T-helper 1 cell treated with Interleukin-12 subunit alpha and Interleukin-12 subunit beta and Interleukin-4 antibody, amounts not matched to agents 30 μg/mL and 1 μg/mL, for 36 hours (primary cell): ENCODE data around the gene UBE2D3.
A peak's percentile ranks its signal among the peaks of the same experiment; 100 is the strongest.

ENCODE experiments used
- H3K27ac Mint-ChIP-seq: one replicate; pipeline ENCODE4 v1.8.0; 2021; ENCODE audit warnings: mild to moderate bottlenecking, mixed read lengths
- H3K27me3 Mint-ChIP-seq: one replicate; pipeline ENCODE4 v1.8.0; 2021; ENCODE audit warnings: low read depth, mixed read lengths
- H3K36me3 Mint-ChIP-seq: one replicate; pipeline ENCODE4 v1.8.0; 2021; ENCODE audit warnings: low read depth, mixed read lengths
- H3K4me1 Mint-ChIP-seq: one replicate; pipeline ENCODE4 v1.8.0; 2021; ENCODE audit warnings: low read depth, mixed read lengths
- H3K4me3 Mint-ChIP-seq: one replicate; pipeline ENCODE4 v1.8.0; 2021; ENCODE audit warnings: mild to moderate bottlenecking, moderate library complexity, mixed read lengths
- H3K9me3 Mint-ChIP-seq: one replicate; pipeline ENCODE4 v1.8.0; 2021; ENCODE audit warnings: mixed read lengths

Gene UBE2D3

DNA sequence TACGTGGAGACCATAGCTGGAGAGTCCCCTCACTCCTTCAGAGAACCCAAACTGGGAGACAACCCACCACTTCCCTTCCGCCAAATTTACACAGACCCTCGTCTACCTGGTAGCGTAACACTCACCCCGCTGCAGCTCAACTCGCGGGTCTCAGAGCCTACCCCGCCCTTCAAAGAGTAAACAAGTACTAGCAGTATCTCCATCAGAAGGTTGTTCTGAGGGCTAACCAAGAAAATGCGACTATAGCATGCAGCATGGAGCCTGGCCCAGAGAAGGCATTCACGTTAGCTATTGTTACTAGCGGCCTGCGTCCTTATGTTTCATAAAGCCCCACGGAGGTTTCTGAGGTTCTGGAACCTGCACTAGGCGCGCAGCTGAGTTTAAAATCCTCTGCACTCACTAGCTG is 66.1 kb downstream of the UBE2D3 start:
- Mint-ChIP-seq H3K4me1 (peaks cover 31% of the 10 kb centered on the region), H3K27ac (peak overlapping the region; percentile 71), H3K9me3 (no peaks in the 10 kb centered on the region), H3K27me3 (peaks cover 16% of the 10 kb centered on the region), H3K36me3 (peaks cover 10% of the 10 kb centered on the region), H3K4me3 (peak overlapping the region; percentile 93)

GRCh38 chr4:102760645-102761295 is 66.6 kb downstream of the UBE2D3 start, which contains the start of gene MANBA:
TSS of gene MANBA (minus strand) at chr4:102760968. CDS start at chr4:102760894, 74 bp downstream.
- H3K4me3 Mint-ChIP-seq: peak within 1 kb of the TSS; percentile 93
- peaks cover 11% of the 10 kb centered on the region for H3K27me3 Mint-ChIP-seq
- peaks cover 13% of the 10 kb centered on the region for H3K36me3 Mint-ChIP-seq
- H3K4me1 Mint-ChIP-seq: peaks cover 31% of the 10 kb centered on the region
- no peaks in the 10 kb centered on the region for H3K9me3 Mint-ChIP-seq
- H3K27ac Mint-ChIP-seq: peak within 1 kb of the TSS; percentile 85

GRCh38 chr4:102759831-102760644 is 67.3 kb downstream of the UBE2D3 start:
- H3K9me3 Mint-ChIP-seq: peaks cover 1% of the 10 kb centered on the region
- peaks cover 6% of the 10 kb centered on the region for H3K27me3 Mint-ChIP-seq
- H3K27ac Mint-ChIP-seq: peak overlapping the region; percentile 85
- peaks cover 31% of the 10 kb centered on the region for H3K4me1 Mint-ChIP-seq
- H3K4me3 Mint-ChIP-seq: peak overlapping the region; percentile 93
- H3K36me3 Mint-ChIP-seq: peaks cover 13% of the 10 kb centered on the region

DNA sequence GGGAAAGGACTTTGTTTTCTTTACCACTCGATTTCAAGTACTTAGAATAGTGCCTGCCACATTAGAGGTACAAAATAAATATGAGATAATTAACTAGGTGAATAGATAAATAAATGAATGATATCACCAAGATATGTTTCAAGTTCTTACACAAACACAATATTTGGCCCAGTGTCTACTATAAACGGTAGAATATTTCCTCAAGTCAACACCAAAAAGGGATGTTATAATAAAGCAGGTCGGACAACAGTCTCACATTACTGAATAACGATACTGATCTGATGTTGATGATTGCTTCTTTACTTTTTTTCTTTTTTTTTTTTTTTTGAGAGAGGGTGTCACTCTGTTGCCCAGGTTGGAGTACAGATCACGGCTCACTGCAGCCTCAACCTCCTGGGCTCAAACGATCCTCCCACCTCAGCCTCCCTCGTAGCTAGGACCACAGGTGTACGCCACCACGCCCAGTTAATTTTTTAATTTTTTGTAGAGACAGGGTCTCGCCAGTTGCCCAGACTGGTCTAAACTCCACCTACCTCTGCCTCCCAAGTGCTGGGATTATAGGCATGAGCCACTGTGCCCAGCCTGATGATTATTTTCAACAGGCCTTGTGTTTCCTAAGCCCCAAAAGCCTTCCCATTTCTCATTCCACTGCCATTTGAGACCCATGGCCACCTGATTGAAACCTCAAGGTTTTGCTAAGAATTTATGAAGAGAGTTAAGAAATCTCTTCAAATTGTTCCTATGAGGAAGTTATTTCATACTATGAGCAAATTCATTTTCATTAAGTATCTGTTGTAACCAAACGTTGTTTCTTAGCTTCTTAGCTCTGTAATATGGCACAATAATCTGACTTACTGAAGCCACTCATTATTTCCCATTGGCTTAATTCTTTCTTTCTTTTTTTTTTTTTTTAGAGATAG is 68.8 kb downstream of the UBE2D3 start:
- peaks cover 4% of the 10 kb centered on the region for H3K9me3 Mint-ChIP-seq
- H3K36me3 Mint-ChIP-seq: peaks cover 16% of the 10 kb centered on the region
- H3K4me3 Mint-ChIP-seq: no peak overlapping the region
- H3K27ac Mint-ChIP-seq: no peak overlapping the region
- peaks cover 4% of the 10 kb centered on the region for H3K27me3 Mint-ChIP-seq
- H3K4me1 Mint-ChIP-seq: peaks cover 31% of the 10 kb centered on the region

DNA sequence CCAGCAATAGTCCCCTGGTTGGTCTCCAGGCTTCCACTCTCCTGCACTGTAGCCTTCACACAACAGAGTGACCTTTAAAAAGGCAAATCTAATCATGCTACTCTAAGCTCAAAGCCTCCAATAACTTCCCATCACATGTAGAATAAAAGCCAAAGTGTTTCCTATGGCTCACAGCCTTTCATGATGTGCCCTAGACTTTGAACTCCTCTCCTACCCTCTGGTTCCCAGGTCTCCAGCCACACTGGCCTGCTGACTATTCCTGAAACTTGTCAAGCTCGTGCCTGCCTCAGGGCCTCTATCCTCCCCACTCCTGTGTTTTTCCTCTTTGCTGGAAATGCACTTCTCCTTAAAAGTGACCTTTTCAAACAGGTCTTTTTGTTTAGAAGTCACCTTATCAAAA is 69.7 kb downstream of the UBE2D3 start:
- Mint-ChIP-seq H3K4me3 (no peak overlapping the region), H3K36me3 (peaks cover 16% of the 10 kb centered on the region), H3K4me1 (peaks cover 31% of the 10 kb centered on the region), H3K27me3 (peaks cover 4% of the 10 kb centered on the region), H3K27ac (no peak overlapping the region), H3K9me3 (peaks cover 4% of the 10 kb centered on the region)

- no peaks in the 10 kb centered on the region for H3K27me3 Mint-ChIP-seq
- peaks cover 16% of the 10 kb centered on the region for H3K36me3 Mint-ChIP-seq
- peaks cover 4% of the 10 kb centered on the region for H3K9me3 Mint-ChIP-seq
- no peak overlapping the region for H3K4me3 Mint-ChIP-seq
- H3K27ac Mint-ChIP-seq: no peak overlapping the region
- H3K4me1 Mint-ChIP-seq: peaks cover 12% of the 10 kb centered on the region
Observed at GRCh38 chr4:102754044-102754443, 73.3 kb downstream of the UBE2D3 start.

DNA sequence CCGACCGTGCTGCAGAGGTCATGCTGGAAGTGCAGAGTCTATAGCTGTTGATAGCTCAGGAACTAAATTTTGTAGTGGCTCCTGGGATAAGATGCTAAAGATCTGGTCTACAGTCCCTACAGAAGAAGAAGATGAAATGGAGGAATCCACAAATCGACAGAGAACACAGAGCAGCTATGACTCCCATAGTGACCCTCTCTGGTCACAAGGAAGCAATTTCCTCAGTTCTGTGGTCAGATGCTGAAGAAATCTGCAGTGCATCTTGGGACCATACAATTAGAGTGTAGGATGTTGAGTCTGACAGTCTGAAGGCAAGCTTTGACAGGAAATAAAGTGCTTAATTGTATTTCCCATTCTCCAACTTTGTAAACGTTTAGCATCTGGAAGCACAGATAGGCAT is 75.4 kb downstream of the UBE2D3 start:
- H3K36me3 Mint-ChIP-seq: peaks cover 9% of the 10 kb centered on the region
- no peaks in the 10 kb centered on the region for H3K27me3 Mint-ChIP-seq
- H3K27ac Mint-ChIP-seq: no peak overlapping the region
- no peak overlapping the region for H3K4me3 Mint-ChIP-seq
- peaks cover 2% of the 10 kb centered on the region for H3K4me1 Mint-ChIP-seq
- peaks cover 4% of the 10 kb centered on the region for H3K9me3 Mint-ChIP-seq
